HCEC 1CT (cell line): ENCODE results near the gene AGAP1.

Source experiments
- DNase-seq: peaks from one replicate; pipeline ENCODE4 v3.0.0-alpha.2; 2017

AGAP1 gene

GRCh38 chr2:235903782-235904584, 410.1 kb downstream of the AGAP1 start:
- DNase-seq, result no peak

GRCh38 chr2:235904585-235904931, 410.7 kb downstream of the AGAP1 start:
- no peak for DNase-seq

GRCh38 chr2:235908826-235909225, 415.0 kb downstream of the AGAP1 start:
- no peak for DNase-seq

- DNase-seq, result no peak
Measured at GRCh38 chr2:235909358-235909757, 415.5 kb downstream of the AGAP1 start.

- no peak for DNase-seq
Measured at GRCh38 chr2:235910067-235910466, 416.2 kb downstream of the AGAP1 start.

GRCh38 chr2:235911125-235911524, 417.3 kb downstream of the AGAP1 start:
- no peak for DNase-seq

- DNase-seq, result no peak
Measured at GRCh38 chr2:235911633-235912233, 417.9 kb downstream of the AGAP1 start.

GRCh38 chr2:235914756-235915155, 420.9 kb downstream of the AGAP1 start:
- no peak for DNase-seq

- DNase-seq, result no peak
Measured at GRCh38 chr2:235917506-235917905, 423.7 kb downstream of the AGAP1 start.

- DNase-seq, result no peak
Measured at GRCh38 chr2:235918876-235919275, 425.0 kb downstream of the AGAP1 start.

- DNase-seq, result no peak
Measured at GRCh38 chr2:235920216-235920865, 426.5 kb downstream of the AGAP1 start.

GRCh38 chr2:235921508-235922191, 427.8 kb downstream of the AGAP1 start:
- DNase-seq, result no peak

GRCh38 chr2:235922839-235923238, 429.0 kb downstream of the AGAP1 start:
- no peak for DNase-seq

- DNase-seq, result no peak
Measured at GRCh38 chr2:235923859-235924674, 430.2 kb downstream of the AGAP1 start.

GRCh38 chr2:235924675-235925063, 430.8 kb downstream of the AGAP1 start:
- DNase-seq, result no peak

GRCh38 chr2:235925250-235925919, 431.5 kb downstream of the AGAP1 start:
- DNase-seq, result no peak

- no peak for DNase-seq
Measured at GRCh38 chr2:235926229-235926628, 432.4 kb downstream of the AGAP1 start.

GRCh38 chr2:235928751-235929370, 435.0 kb downstream of the AGAP1 start:
- DNase-seq, result no peak

- DNase-seq, result no peak
Measured at GRCh38 chr2:235930701-235931100, 436.9 kb downstream of the AGAP1 start.

- DNase-seq, result no peak
Measured at GRCh38 chr2:235931676-235932075, 437.8 kb downstream of the AGAP1 start.

GRCh38 chr2:235934059-235934773, 440.4 kb downstream of the AGAP1 start:
- DNase-seq, result no peak
